HEK293T (cell line): ENCODE data around the gene ATP8A2.

Source experiments
- BHLHE40 ChIP-seq: fragments of 450-650 bp; IDR thresholded peaks from 2 replicates; pipeline ENCODE4 v1.6.1; 2016; ENCODE audit warnings: mild to moderate bottlenecking, moderate library complexity, borderline replicate concordance
- CTBP1 ChIP-seq: fragments of 450-650 bp; IDR thresholded peaks from 2 replicates; pipeline ENCODE4 v1.6.1; 2016; ENCODE audit warnings: borderline replicate concordance
- ELF4 ChIP-seq: fragments of 450-650 bp; IDR thresholded peaks from 2 replicates; pipeline ENCODE4 v1.6.1; 2017; ENCODE audit warnings: antibody characterized with exemption
- FOXA1 ChIP-seq: fragments of 450-650 bp; IDR thresholded peaks from 2 replicates; pipeline ENCODE4 v1.6.1; 2016; ENCODE audit warnings: mild to moderate bottlenecking
- FOXK2 ChIP-seq: fragments of 450-650 bp; IDR thresholded peaks from 2 replicates; pipeline ENCODE4 v1.6.1; 2016; ENCODE audit warnings: mild to moderate bottlenecking
- FOXM1 ChIP-seq: fragments of 450-650 bp; IDR thresholded peaks from 2 replicates; pipeline ENCODE4 v1.6.1; 2017; ENCODE audit warnings: mild to moderate bottlenecking, borderline replicate concordance
- HDGF ChIP-seq: fragments of 450-650 bp; IDR thresholded peaks from 2 replicates; pipeline ENCODE4 v1.6.1; 2017; ENCODE audit warnings: antibody characterized with exemption, borderline replicate concordance
- L3MBTL2 ChIP-seq: fragments of 450-650 bp; conservative IDR thresholded peaks from 2 replicates; pipeline ENCODE4 v1.6.1; 2016; ENCODE audit warnings: mild to moderate bottlenecking
- NFRKB ChIP-seq: fragments of 450-650 bp; IDR thresholded peaks from 2 replicates; pipeline ENCODE4 v1.6.1; 2016; ENCODE audit warnings: mild to moderate bottlenecking, moderate library complexity
- SP1 ChIP-seq: fragments of 450-650 bp; IDR thresholded peaks from 2 replicates; pipeline ENCODE4 v1.6.1; 2017
- SUZ12 ChIP-seq: fragments of 450-650 bp; IDR thresholded peaks from 2 replicates; pipeline ENCODE4 v1.6.1; 2016; ENCODE audit warnings: mild to moderate bottlenecking
- TARDBP ChIP-seq: fragments of 450-650 bp; IDR thresholded peaks from 2 replicates; pipeline ENCODE4 v1.6.1; 2016
- TF ChIP-seq, protein P1 (sequence below): fragments of 450-650 bp; IDR thresholded peaks from 2 replicates; pipeline ENCODE4 v1.6.1; 2016

DNA sequence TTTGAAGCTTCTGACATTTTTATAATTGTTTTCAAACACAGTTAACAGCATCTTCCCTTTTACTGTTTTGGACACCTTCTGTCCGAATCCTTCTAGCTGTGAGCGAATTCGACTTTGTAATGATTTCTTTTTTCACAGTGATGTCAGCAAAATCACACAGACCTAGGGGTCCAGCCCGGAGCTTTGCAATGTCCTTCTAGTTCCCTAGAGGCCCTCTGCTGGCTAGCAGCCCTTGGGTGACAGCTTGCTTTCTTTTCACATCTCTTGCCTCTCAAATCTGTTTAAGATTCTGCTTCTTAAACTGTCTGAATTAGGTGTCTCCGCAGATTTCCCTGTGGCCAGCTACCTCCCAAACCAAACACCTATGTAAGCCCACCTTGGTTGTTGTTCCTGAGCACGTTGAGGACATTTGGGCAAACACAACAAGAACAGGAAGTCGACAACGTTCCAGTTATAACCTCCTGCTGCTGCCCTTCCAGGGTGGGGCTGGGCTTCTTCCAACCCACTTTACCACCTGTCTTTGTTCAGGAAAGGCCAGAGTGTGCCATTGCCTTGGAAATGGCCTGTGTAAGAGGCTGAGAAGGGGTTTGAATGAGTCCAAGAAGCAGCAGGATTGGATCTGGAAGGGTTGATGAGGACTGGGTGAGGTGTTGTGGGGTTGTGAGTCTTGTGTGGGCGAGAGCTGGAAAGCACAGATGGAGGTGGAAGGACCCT lies 123.1 kb downstream of the ATP8A2 start:
- TF ChIP-seq FOXM1 (no peak), FOXK2 (no peak), SP1 (no peak), ELF4 (no peak), BHLHE40 (no peak), TARDBP (no peak), SUZ12 (no peak), FOXA1 (no peak), NFRKB (no peak), CTBP1 (no peak), L3MBTL2 (no peak), HDGF (no peak)
- TF ChIP-seq, protein P1, sequence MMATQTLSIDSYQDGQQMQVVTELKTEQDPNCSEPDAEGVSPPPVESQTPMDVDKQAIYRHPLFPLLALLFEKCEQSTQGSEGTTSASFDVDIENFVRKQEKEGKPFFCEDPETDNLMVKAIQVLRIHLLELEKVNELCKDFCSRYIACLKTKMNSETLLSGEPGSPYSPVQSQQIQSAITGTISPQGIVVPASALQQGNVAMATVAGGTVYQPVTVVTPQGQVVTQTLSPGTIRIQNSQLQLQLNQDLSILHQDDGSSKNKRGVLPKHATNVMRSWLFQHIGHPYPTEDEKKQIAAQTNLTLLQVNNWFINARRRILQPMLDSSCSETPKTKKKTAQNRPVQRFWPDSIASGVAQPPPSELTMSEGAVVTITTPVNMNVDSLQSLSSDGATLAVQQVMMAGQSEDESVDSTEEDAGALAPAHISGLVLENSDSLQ: no peak
